ENCODE data around the gene EN1. TPM values are rescaled to one million over a fixed set of nuclear protein-coding genes. Genes with fewer than 3 reads are reported as not detected.

The EN1 gene
- total RNA-seq, 1 experiment from 2014 or later, result not detected

- Histone ChIP-seq H3K36me3 (ENCODE audit: insufficient read depth, low read length, poor library complexity, severe bottlenecking) (no peaks in the 10 kb centered on the region), H3K9me3 (ENCODE audit: low read depth, low read length, poor library complexity, severe bottlenecking) (no peaks in the 10 kb centered on the region), H3K4me3 (ENCODE audit: low read depth, low read length, poor library complexity, severe bottlenecking) (no peak overlapping the region), H3K27ac (ENCODE audit: low read depth, low read length, poor library complexity, severe bottlenecking) (no peak overlapping the region), H3K27me3 (replicated peaks; ENCODE audit: insufficient read depth, low read depth, low read length, poor library complexity) (peaks cover 3% of the 10 kb centered on the region), H3K4me1 (ENCODE audit: insufficient read depth, low read length, poor library complexity, severe bottlenecking) (peaks cover 9% of the 10 kb centered on the region)
- CTCF ChIA-PET, result no interaction called here
- intact Hi-C loops (cut with micrococcal nuclease; ENCODE audit: unreplicated experiment), result no loop called here
- no peak for DNase-seq (ENCODE audit: low spot score)
- POLR2A ChIA-PET (ENCODE audit: low non-redundant PET), result no interaction called here
- no TSS peak for BruUV-seq (replicated peaks)
- TF ChIP-seq EZH2 (IDR thresholded peaks at IDR 0.05; ENCODE audit: borderline replicate concordance, low read depth, low read length, poor library complexity, severe bottlenecking) (no peak), CTCF (conservative IDR thresholded peaks at IDR 0.05; ENCODE audit: low read depth, low read length) (no peak)
Measured at GRCh38 chr2:118812552-118812951, 34.9 kb downstream of the EN1 start.

GRCh38 chr2:118811514-118812115 lies 35.8 kb downstream of the EN1 start:
- ChIA-PET POLR2A (ENCODE audit: low non-redundant PET) (no interaction called here), CTCF (no interaction called here)
- Histone ChIP-seq H3K27me3 (replicated peaks; ENCODE audit: insufficient read depth, low read depth, low read length, poor library complexity) (no peaks in the 10 kb centered on the region), H3K4me3 (ENCODE audit: low read depth, low read length, poor library complexity, severe bottlenecking) (no peak overlapping the region), H3K27ac (ENCODE audit: low read depth, low read length, poor library complexity, severe bottlenecking) (no peak overlapping the region), H3K4me1 (ENCODE audit: insufficient read depth, low read length, poor library complexity, severe bottlenecking) (peaks cover 12% of the 10 kb centered on the region), H3K36me3 (ENCODE audit: insufficient read depth, low read length, poor library complexity, severe bottlenecking) (no peaks in the 10 kb centered on the region), H3K9me3 (ENCODE audit: low read depth, low read length, poor library complexity, severe bottlenecking) (no peaks in the 10 kb centered on the region)
- no peak for TF ChIP-seq EZH2 (IDR thresholded peaks at IDR 0.05; ENCODE audit: borderline replicate concordance, low read depth, low read length, poor library complexity, severe bottlenecking)
- TF ChIP-seq CTCF (conservative IDR thresholded peaks at IDR 0.05; ENCODE audit: low read depth, low read length), result no peak
- intact Hi-C loops (cut with micrococcal nuclease; ENCODE audit: unreplicated experiment), result no loop called here
- no peak for DNase-seq (ENCODE audit: low spot score)
- no TSS peak for BruUV-seq (replicated peaks)

- Histone ChIP-seq H3K27ac (ENCODE audit: low read depth, low read length, poor library complexity, severe bottlenecking) (no peak overlapping the region), H3K4me1 (ENCODE audit: insufficient read depth, low read length, poor library complexity, severe bottlenecking) (peaks cover 12% of the 10 kb centered on the region), H3K36me3 (ENCODE audit: insufficient read depth, low read length, poor library complexity, severe bottlenecking) (no peaks in the 10 kb centered on the region), H3K9me3 (ENCODE audit: low read depth, low read length, poor library complexity, severe bottlenecking) (no peaks in the 10 kb centered on the region), H3K4me3 (ENCODE audit: low read depth, low read length, poor library complexity, severe bottlenecking) (no peak overlapping the region), H3K27me3 (replicated peaks; ENCODE audit: insufficient read depth, low read depth, low read length, poor library complexity) (no peaks in the 10 kb centered on the region)
- BruUV-seq (replicated peaks), result no TSS peak
- DNase-seq (ENCODE audit: low spot score), result no peak
- intact Hi-C loops (cut with micrococcal nuclease; ENCODE audit: unreplicated experiment), result no loop called here
- CTCF ChIA-PET, result no interaction called here
- POLR2A ChIA-PET (ENCODE audit: low non-redundant PET), result no interaction called here
- TF ChIP-seq CTCF (conservative IDR thresholded peaks at IDR 0.05; ENCODE audit: low read depth, low read length), result no peak
- no peak for TF ChIP-seq EZH2 (IDR thresholded peaks at IDR 0.05; ENCODE audit: borderline replicate concordance, low read depth, low read length, poor library complexity, severe bottlenecking)
Measured at GRCh38 chr2:118810766-118811165, 36.7 kb downstream of the EN1 start.
